PC-9 (cell line): ENCODE data around the gene DPP10. TPM values are rescaled to one million over a fixed set of nuclear protein-coding genes. Genes with fewer than 3 reads are reported as not detected.

Experiments
- BruUV-seq: library from RNA; stranded (reverse); fragments of 400-500 nt; replicated peaks from 2 replicates; lab custom pipeline; 2021; lab: Mats Ljungman, UMichigan
- CTCF ChIA-PET: fragments of 300-600 bp; sonication (Branson Sonifier 250); formaldehyde crosslinking; loops from one replicate; lab custom pipeline; 2022; ENCODE audit warnings: antibody characterized with exemption; lab: Charles Lee
- POLR2A ChIA-PET: fragments of 300-600 bp; sonication (Branson Sonifier 250); formaldehyde crosslinking; loops from one replicate; lab custom pipeline; 2022; ENCODE audit warnings: antibody characterized with exemption; ENCODE audit not compliant: unreplicated experiment; lab: Charles Lee
- DNase-seq, 2 experiments: peaks; one replicate each; pipeline versions ENCODE4 v3.0.0 to v3.0.0-alpha.2; 2015 to 2022; ENCODE audit warnings: mixed read lengths in 1 of 2
- H2AFZ ChIP-seq: fragments of 200-600 bp; sonication (generic); 2 replicates; pipeline ENCODE4 v1.8.1; 2017; ENCODE audit warnings: antibody characterized with exemption
- H3F3A ChIP-seq: fragments of 200-600 bp; sonication (generic); 2 replicates; pipeline ENCODE4 v1.8.1; 2017; ENCODE audit warnings: antibody characterized with exemption, mild to moderate bottlenecking, low read depth; ENCODE audit not compliant: insufficient read depth
- H3K27ac ChIP-seq: fragments of 200-600 bp; sonication (generic); 2 replicates; pipeline ENCODE4 v1.6.1; 2016; ENCODE audit warnings: mixed run types
- H3K27me3 ChIP-seq: fragments of 200-600 bp; sonication (generic); 2 replicates; pipeline ENCODE4 v1.6.1; 2016; ENCODE audit warnings: low read depth, mixed run types; ENCODE audit not compliant: insufficient read depth
- H3K36me3 ChIP-seq: fragments of 200-600 bp; sonication (generic); 2 replicates; pipeline ENCODE4 v1.6.1; 2016; ENCODE audit warnings: low read depth, mixed run types
- H3K4me1 ChIP-seq: fragments of 200-600 bp; sonication (generic); replicated peaks from 2 replicates; pipeline ENCODE4 v1.6.1; 2016; ENCODE audit warnings: mixed run types; ENCODE audit not compliant: insufficient read depth
- H3K4me2 ChIP-seq: fragments of 200-600 bp; sonication (generic); 2 replicates; pipeline ENCODE4 v1.6.1; 2017; ENCODE audit warnings: mixed run types
- H3K4me3 ChIP-seq: fragments of 200-600 bp; sonication (generic); 2 replicates; pipeline ENCODE4 v1.6.1; 2016; ENCODE audit warnings: mixed run types
- H3K79me2 ChIP-seq: fragments of 200-600 bp; sonication (generic); 2 replicates; pipeline ENCODE4 v1.6.1; 2017; ENCODE audit warnings: low read depth, mixed run types
- H3K9me2 ChIP-seq: fragments of 200-600 bp; sonication (generic); 2 replicates; pipeline ENCODE4 v1.8.1; 2017; ENCODE audit warnings: mild to moderate bottlenecking; ENCODE audit not compliant: insufficient read depth
- H3K9me3 ChIP-seq: fragments of 200-600 bp; sonication (generic); 2 replicates; pipeline ENCODE4 v1.8.1; 2016; ENCODE audit warnings: low read depth; ENCODE audit not compliant: insufficient read depth
- H4K20me1 ChIP-seq: fragments of 200-600 bp; sonication (generic); 2 replicates; pipeline ENCODE4 v1.8.1; 2017; ENCODE audit not compliant: insufficient read depth
- CTCF ChIP-seq: fragments of 200-600 bp; sonication (generic); conservative IDR thresholded peaks from 2 replicates; pipeline ENCODE4 v1.6.1; 2017; ENCODE audit warnings: mixed run types, antibody characterized with exemption, mild to moderate bottlenecking, moderate library complexity
- EZH2 ChIP-seq: fragments of 200-600 bp; sonication (generic); IDR thresholded peaks from 2 replicates; pipeline ENCODE4 v1.8.0; 2017; ENCODE audit warnings: antibody characterized with exemption, low read depth
- intact Hi-C: fragments of 100-400 bp; cut with micrococcal nuclease; formaldehyde crosslinking; loops from one replicate; pipeline ENCODE4 v1.10.0; 2022; ENCODE audit not compliant: unreplicated experiment
- total RNA-seq: library from RNA; stranded (reverse); gene quantifications from 2 replicates; pipeline ENCODE4 v1.2.3, GENCODE V29; 2021

Gene DPP10
- total RNA-seq, 1 experiment from 2014 or later = not detected

DNA sequence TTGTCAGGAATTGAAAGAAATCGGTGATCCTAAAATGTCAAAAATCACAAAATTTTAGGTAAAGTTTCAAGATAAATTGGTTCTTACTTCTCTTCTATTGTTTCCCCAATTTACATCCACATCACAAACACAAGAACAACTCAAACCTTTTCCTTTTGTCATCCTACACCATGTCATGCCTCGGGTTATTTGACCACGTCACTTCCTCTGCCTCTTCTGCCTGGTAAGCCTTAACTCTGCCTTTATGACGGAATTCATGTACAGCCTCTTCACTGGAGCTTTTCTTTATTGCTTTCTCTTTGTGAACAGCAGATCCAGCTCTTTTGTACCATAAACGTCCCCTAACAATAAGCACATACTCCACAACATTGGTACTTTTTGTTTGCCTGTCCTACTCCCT, 258.0 kb downstream of the DPP10 start:
- no peaks in the 10 kb centered on the region for H3K4me1 ChIP-seq
- intact Hi-C loops = no loop called here
- no TSS peak for BruUV-seq
- POLR2A ChIA-PET = no interaction called here
- no peaks in the 10 kb centered on the region for H3K9me2 ChIP-seq
- no peak overlapping the region for H3K27ac ChIP-seq
- no peak for DNase-seq
- H3K4me3 ChIP-seq = no peak overlapping the region
- H3K79me2 ChIP-seq = no peaks in the 10 kb centered on the region
- no peaks in the 10 kb centered on the region for H3K27me3 ChIP-seq
- CTCF ChIA-PET = no interaction called here
- no peaks in the 10 kb centered on the region for H3K36me3 ChIP-seq
- H3K9me3 ChIP-seq = no peaks in the 10 kb centered on the region
- H3F3A ChIP-seq = no peaks in the 10 kb centered on the region
- H2AFZ ChIP-seq = no peak overlapping the region
- TF ChIP-seq EZH2 (no peak), CTCF (no peak)
- no peak overlapping the region for H3K4me2 ChIP-seq
- no peaks in the 10 kb centered on the region for H4K20me1 ChIP-seq

- Histone ChIP-seq H3K27me3 (no peaks in the 10 kb centered on the region), H3K79me2 (no peaks in the 10 kb centered on the region), H3K9me3 (no peaks in the 10 kb centered on the region), H3K36me3 (no peaks in the 10 kb centered on the region), H3K4me2 (no peak overlapping the region), H2AFZ (no peak overlapping the region), H3F3A (no peaks in the 10 kb centered on the region), H4K20me1 (no peaks in the 10 kb centered on the region), H3K4me1 (no peaks in the 10 kb centered on the region), H3K27ac (no peak overlapping the region), H3K9me2 (no peaks in the 10 kb centered on the region), H3K4me3 (no peak overlapping the region)
- CTCF ChIA-PET = no interaction called here
- POLR2A ChIA-PET = no interaction called here
- TF ChIP-seq EZH2 = no peak
- TF ChIP-seq CTCF = no peak
- BruUV-seq = no TSS peak
- no peak for DNase-seq
- intact Hi-C loops = no loop called here
These were observed 267.8 kb downstream of the DPP10 start for GRCh38 chr2:114709936-114710850.

DNA sequence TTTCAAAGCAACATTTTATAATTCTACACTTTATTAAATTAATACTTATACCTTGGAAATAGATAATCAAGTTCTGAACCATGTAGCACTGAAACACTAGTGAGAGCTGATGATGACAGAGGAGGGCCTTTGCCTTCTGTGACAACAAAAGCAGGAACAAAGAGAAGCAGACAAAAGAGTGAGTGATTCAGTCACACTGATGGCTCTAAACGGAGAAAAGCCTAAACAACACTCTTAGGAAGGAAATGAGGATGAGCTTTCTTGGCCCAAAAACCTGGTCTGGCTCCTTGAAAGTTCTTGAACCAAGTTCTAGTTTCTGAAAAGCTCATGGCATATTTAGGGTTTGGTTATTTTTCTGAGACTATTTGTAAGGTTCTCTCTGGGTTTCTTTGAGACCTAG, 271.9 kb downstream of the DPP10 start:
- Histone ChIP-seq H3K79me2 (no peaks in the 10 kb centered on the region), H3K4me1 (no peaks in the 10 kb centered on the region), H3K36me3 (no peaks in the 10 kb centered on the region), H2AFZ (no peak overlapping the region), H3K4me2 (no peak overlapping the region), H3K9me3 (no peaks in the 10 kb centered on the region), H4K20me1 (no peaks in the 10 kb centered on the region), H3K27ac (no peak overlapping the region), H3K27me3 (no peaks in the 10 kb centered on the region), H3K9me2 (no peaks in the 10 kb centered on the region), H3K4me3 (no peak overlapping the region), H3F3A (no peaks in the 10 kb centered on the region)
- intact Hi-C loops = no loop called here
- TF ChIP-seq EZH2 (no peak), CTCF (no peak)
- CTCF ChIA-PET = no interaction called here
- DNase-seq = no peak
- POLR2A ChIA-PET = no interaction called here
- no TSS peak for BruUV-seq
